H1 (cell line): Measurements from ENCODE around the gene MECR. TPM values are rescaled to one million over a fixed set of nuclear protein-coding genes. Genes with fewer than 3 reads are reported as not detected.

Source experiments
- CEBPB ChIP-seq: IDR thresholded peaks from 2 replicates; pipeline ENCODE4 v1.6.1; 2012; ENCODE audit warnings: low read depth, low read length
- NANOG ChIP-seq: IDR thresholded peaks from 2 replicates; pipeline ENCODE4 v1.6.1; 2011; ENCODE audit warnings: low read length, low read depth, mild to moderate bottlenecking, inconsistent platforms; ENCODE audit not compliant: insufficient read depth, poor library complexity, severe bottlenecking
- TBP ChIP-seq: IDR thresholded peaks from 2 replicates; pipeline ENCODE4 v1.6.1; 2011; ENCODE audit warnings: low read depth, low read length, improper control_type of control experiment
- polyA plus RNA-seq, 7 experiments: library from polyadenylated mRNA; depleted of rRNA in 3 of 7; stranded (reverse) in 5 of 7; unstranded in 2 of 7; fragments of >200 nt in 5 of 7; fragments of 200-250 nt in 2 of 7; gene quantifications; 1 replicate in 5 of 7; 2 replicates in 1 of 7; 4 replicates in 1 of 7; pipeline versions ENCODE4 v1.2.1 to v1.2.3, GENCODE V29; 2011 to 2013; ENCODE audit warnings: missing spikeins in 2 of 7, mixed read lengths in 2 of 7
- total RNA-seq: library from RNA; stranded (reverse); fragmentation: NEBNext Ultra II Directional; extraction: Animal tissue kit (Norgen Biotek cat#: 25700); gene quantifications from 2 replicates; pipeline ENCODE4 v1.2.1, GENCODE V29; 2021

The MECR gene
- total and polyA plus RNA-seq, 2 of the 8 experiments (the other 6 are each of a cell fraction or from before 2014, with no cell fraction given) = 24.2 to 24.4 TPM

GRCh38 chr1:29202053-29202452 lies 28.7 kb downstream of the MECR start (continued):
- TF ChIP-seq NANOG = no peak
- no peak for TF ChIP-seq CEBPB
- TF ChIP-seq TBP = no peak
